ENCODE results near the gene CFAP77.
A peak's percentile ranks its signal among the peaks of the same experiment; 100 is the strongest.

The CFAP77 gene

DNA sequence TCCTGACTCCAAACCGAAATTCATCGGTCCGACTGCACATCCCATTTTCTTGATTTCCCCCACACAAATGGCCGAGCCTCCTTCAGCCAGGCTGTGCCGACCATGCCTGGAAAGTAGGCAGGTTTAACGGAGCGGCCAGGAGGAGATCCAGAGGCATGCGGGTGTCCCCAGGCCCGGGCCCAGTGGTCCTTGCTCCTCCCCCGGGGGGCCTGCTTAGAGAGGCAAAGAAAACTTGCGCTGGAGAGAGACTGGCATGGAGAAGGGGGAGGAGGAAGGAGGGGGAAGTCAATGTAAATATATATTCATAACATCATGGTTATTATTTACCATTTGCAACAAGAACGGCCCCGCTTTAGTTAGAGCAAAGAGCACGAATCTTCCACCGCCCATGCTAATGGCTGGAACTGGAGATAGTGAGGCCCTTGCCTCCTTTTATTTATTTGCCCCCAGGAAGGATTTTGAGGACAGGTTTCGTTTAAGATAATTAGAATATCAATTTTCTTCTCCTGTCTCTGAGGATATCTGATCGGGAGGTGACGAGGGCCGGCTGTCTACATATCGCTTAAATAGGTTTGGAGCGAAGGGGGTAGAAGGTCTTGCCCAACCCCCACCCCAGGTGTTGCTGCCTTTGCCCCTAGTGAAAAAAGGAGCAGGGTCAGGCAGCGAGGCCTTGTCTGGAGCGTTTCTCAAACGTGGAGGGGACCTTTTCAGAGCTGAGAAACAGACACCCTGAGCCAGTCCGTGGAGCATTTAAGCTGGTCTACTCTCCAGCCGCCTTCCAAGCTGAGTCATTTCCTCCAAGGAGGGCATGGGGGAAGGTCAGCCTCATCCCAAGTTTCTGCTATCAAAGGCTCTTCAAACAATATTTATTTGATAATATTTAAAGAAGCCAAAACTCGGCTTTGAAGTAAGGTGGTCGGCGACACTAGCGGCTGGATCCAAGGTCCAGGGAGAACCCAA, 174.9 kb downstream of the CFAP77 start:
- 15% methylated on average over 21 of the region's 30 CpGs for WGBS (ENCODE audit: insufficient coverage)
- no peak overlapping the region for H3K4me3 ChIP-seq (ENCODE audit: control insufficient read depth in 1 of 7, extremely low read depth in 1 of 7, insufficient read depth in 4 of 7, low read depth in 2 of 7, low read length in 6 of 7)
- H3K4me1 ChIP-seq (ENCODE audit: control extremely low read depth in 1 of 4, control insufficient read depth in 4 of 4, insufficient read depth in 4 of 4, low read length in 3 of 4): peaks cover 0 to 27% (median 16%) of the 10 kb centered on the region in 4 experiments
- H3K9me3 ChIP-seq (ENCODE audit: control extremely low read depth in 1 of 5, control insufficient read depth in 4 of 5, insufficient read depth in 2 of 5, low read depth in 1 of 5, low read length in 4 of 5): no peaks in the 10 kb centered on the region
- DNase-seq: no peak
- H3K36me3 ChIP-seq (ENCODE audit: control insufficient read depth in 4 of 4, insufficient read depth in 4 of 4, low read length in 3 of 4): no peaks in the 10 kb centered on the region
- POLR2A ChIA-PET: no interaction called here
- no peak overlapping the region for H3K27ac ChIP-seq (ENCODE audit: insufficient read depth in 1 of 2, low read depth in 1 of 2, low read length in 2 of 2, poor library complexity in 1 of 2, severe bottlenecking in 2 of 2)
- H3K27me3 ChIP-seq (replicated peaks in 2 of 5; ENCODE audit: control insufficient read depth in 4 of 5, insufficient read depth in 5 of 5, low read length in 4 of 5): peaks cover 5 to 100% (median 54%) of the 10 kb centered on the region in 5 experiments
- CTCF ChIA-PET: no interaction called here

DNA sequence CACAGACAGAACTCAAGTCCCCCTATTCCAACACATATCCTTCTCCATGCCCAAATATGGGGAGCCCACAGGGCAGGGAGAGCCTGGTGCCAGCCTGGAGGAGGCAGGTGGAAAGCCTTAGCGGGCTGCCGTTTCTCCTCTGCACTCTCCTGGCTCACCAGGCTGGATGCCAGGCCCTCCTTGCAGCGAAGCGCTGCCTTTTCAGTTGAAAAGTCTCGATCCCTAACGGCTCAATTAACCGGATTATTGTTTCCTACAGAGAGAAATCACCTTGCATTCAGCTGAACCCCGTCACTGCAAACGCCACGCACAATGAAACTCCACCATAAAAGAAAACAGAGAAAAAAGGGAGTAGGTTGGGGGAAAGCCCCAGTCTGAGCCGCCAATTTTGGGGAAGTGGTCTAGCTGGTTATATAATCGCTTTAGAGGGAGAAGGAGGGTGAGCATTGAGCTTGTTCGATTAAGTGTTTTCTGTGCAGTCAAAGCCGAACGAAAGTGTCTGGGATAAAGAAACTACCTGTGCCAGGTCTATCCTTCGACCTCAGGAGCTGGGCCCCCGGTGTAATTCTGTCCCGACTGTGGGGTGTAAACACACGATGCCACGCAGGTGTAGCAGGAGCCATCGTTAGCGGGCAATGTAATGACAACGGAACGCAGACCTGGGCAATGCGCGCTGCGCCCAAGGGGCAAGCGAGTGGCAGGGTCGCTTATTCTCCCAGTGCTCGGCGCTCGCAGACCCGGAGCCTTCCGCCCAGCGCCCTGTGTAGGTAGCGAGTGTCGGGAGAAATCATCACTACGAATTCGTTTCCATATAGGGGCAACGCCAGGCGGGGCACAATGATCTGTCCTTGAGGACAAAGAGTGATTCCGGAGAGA, 176.2 kb downstream of the CFAP77 start:
- H3K4me3 ChIP-seq (ENCODE audit: control insufficient read depth in 1 of 7, extremely low read depth in 1 of 7, insufficient read depth in 4 of 7, low read depth in 2 of 7, low read length in 6 of 7): no peak overlapping the region
- H3K36me3 ChIP-seq (ENCODE audit: control insufficient read depth in 4 of 4, insufficient read depth in 4 of 4, low read length in 3 of 4): no peaks in the 10 kb centered on the region
- WGBS (ENCODE audit: insufficient coverage): 7% methylated on average over 31 of the region's 42 CpGs
- H3K9me3 ChIP-seq (ENCODE audit: control extremely low read depth in 1 of 5, control insufficient read depth in 4 of 5, insufficient read depth in 2 of 5, low read depth in 1 of 5, low read length in 4 of 5): no peaks in the 10 kb centered on the region
- CTCF ChIA-PET: interaction anchor here (0.6 to 2.1 kb wide), 4 partner anchors 9 to 112 kb away, joined by 3 to 9 read pairs (median 4); no protein-coding TSS in a partner anchor
- DNase-seq: peak; percentile 53 to 84 (median 83)
- POLR2A ChIA-PET: no interaction called here
- H3K27ac ChIP-seq (ENCODE audit: insufficient read depth in 1 of 2, low read depth in 1 of 2, low read length in 2 of 2, poor library complexity in 1 of 2, severe bottlenecking in 2 of 2): no peak overlapping the region
- peaks cover 0 to 31% (median 21%) of the 10 kb centered on the region in 4 experiments for H3K4me1 ChIP-seq (ENCODE audit: control extremely low read depth in 1 of 4, control insufficient read depth in 4 of 4, insufficient read depth in 4 of 4, low read length in 3 of 4)
- H3K27me3 ChIP-seq (replicated peaks in 2 of 5; ENCODE audit: control insufficient read depth in 4 of 5, insufficient read depth in 5 of 5, low read length in 4 of 5): peaks cover 5 to 100% (median 57%) of the 10 kb centered on the region in 5 experiments

DNA sequence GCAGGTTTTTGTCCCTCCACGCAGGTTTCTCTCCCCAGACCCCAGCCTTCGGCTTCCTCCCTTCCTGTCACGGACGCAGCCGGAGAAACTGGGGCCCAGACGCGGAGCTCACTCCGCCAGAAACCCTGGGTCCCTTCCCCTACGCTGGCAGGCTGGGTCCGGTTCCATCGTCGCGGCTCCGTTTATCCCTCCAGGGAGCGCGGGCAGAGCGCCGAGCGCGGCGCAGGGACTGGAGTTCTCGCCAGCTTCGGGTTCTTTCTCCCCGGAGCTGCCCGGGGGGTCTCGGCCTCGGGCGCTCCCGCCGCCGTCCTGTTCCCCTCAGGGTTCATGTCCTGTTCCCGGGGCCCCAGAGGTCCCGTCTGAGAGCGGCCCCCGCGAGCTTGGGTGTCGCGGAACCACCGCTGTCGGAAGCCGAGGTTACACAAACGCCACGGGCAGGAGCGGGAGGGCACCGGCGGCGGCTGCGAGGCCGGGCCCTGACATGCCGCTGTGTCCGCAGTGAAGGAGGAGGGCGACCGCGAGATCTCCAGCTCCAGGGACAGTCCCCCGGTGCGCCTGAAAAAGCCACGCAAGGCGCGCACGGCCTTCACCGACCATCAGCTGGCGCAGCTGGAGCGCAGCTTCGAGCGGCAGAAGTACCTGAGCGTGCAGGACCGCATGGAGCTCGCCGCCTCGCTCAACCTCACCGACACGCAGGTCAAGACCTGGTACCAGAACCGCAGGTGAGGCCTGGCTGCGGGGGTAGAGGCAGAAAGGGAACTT, 177.0 kb downstream of the CFAP77 start:
- 3% methylated on average over 53 of the region's 74 CpGs for WGBS (ENCODE audit: insufficient coverage)
- peaks cover 5 to 100% (median 60%) of the 10 kb centered on the region in 5 experiments for H3K27me3 ChIP-seq (replicated peaks in 2 of 5; ENCODE audit: control insufficient read depth in 4 of 5, insufficient read depth in 5 of 5, low read length in 4 of 5)
- H3K9me3 ChIP-seq (ENCODE audit: control extremely low read depth in 1 of 5, control insufficient read depth in 4 of 5, insufficient read depth in 2 of 5, low read depth in 1 of 5, low read length in 4 of 5): no peaks in the 10 kb centered on the region
- peaks cover 0 to 23% (median 14%) of the 10 kb centered on the region in 4 experiments for H3K4me1 ChIP-seq (ENCODE audit: control extremely low read depth in 1 of 4, control insufficient read depth in 4 of 4, insufficient read depth in 4 of 4, low read length in 3 of 4)
- no peaks in the 10 kb centered on the region for H3K36me3 ChIP-seq (ENCODE audit: control insufficient read depth in 4 of 4, insufficient read depth in 4 of 4, low read length in 3 of 4)
- H3K4me3 ChIP-seq (ENCODE audit: control insufficient read depth in 1 of 7, extremely low read depth in 1 of 7, insufficient read depth in 4 of 7, low read depth in 2 of 7, low read length in 6 of 7): no peak overlapping the region
- DNase-seq: peak in 1 of 3 donors; percentile 41
- no peak overlapping the region for H3K27ac ChIP-seq (ENCODE audit: insufficient read depth in 1 of 2, low read depth in 1 of 2, low read length in 2 of 2, poor library complexity in 1 of 2, severe bottlenecking in 2 of 2)
- CTCF ChIA-PET: interaction anchor here (0.6 to 2.1 kb wide), 5 partner anchors 10 to 213 kb away, joined by 3 to 9 read pairs (median 3); no protein-coding TSS in a partner anchor
- POLR2A ChIA-PET: no interaction called here

DNA sequence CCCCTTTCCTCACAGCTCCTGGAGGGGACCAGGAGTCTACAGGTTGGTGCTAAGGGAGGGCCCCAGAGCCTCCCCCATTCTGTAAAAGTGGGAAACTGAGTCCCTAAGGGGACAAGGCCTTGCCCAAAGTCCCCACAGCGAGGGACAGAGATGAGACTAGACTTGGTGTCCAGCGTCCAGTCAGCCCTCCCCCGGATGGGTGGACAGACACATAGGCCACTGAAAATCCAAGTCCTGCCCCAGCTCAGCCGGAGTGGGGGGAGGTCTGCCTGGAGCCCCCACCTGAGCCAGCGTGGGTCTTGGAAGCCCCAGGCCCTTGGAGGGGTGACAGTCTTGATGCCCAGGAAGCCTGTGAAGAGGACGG, 177.6 kb downstream of the CFAP77 start:
- ChIA-PET CTCF (interaction anchor here (1.0 to 2.1 kb wide), 3 partner anchors 10 to 212 kb away, joined by 3 to 9 read pairs (median 5); no protein-coding TSS in a partner anchor), POLR2A (no interaction called here)
- 12% methylated on average over 6 of the region's 6 CpGs for WGBS (ENCODE audit: insufficient coverage)
- no peak for DNase-seq
- no peak overlapping the region for H3K27ac ChIP-seq (ENCODE audit: insufficient read depth in 1 of 2, low read depth in 1 of 2, low read length in 2 of 2, poor library complexity in 1 of 2, severe bottlenecking in 2 of 2)
- no peaks in the 10 kb centered on the region for H3K9me3 ChIP-seq (ENCODE audit: control extremely low read depth in 1 of 5, control insufficient read depth in 4 of 5, insufficient read depth in 2 of 5, low read depth in 1 of 5, low read length in 4 of 5)
- H3K4me3 ChIP-seq (ENCODE audit: control insufficient read depth in 1 of 7, extremely low read depth in 1 of 7, insufficient read depth in 4 of 7, low read depth in 2 of 7, low read length in 6 of 7): no peak overlapping the region
- H3K36me3 ChIP-seq (ENCODE audit: control insufficient read depth in 4 of 4, insufficient read depth in 4 of 4, low read length in 3 of 4): no peaks in the 10 kb centered on the region
- peaks cover 5 to 100% (median 60%) of the 10 kb centered on the region in 5 experiments for H3K27me3 ChIP-seq (replicated peaks in 2 of 5; ENCODE audit: control insufficient read depth in 4 of 5, insufficient read depth in 5 of 5, low read length in 4 of 5)
- H3K4me1 ChIP-seq (ENCODE audit: control extremely low read depth in 1 of 4, control insufficient read depth in 4 of 4, insufficient read depth in 4 of 4, low read length in 3 of 4): peaks cover 0 to 23% (median 14%) of the 10 kb centered on the region in 4 experiments

DNA sequence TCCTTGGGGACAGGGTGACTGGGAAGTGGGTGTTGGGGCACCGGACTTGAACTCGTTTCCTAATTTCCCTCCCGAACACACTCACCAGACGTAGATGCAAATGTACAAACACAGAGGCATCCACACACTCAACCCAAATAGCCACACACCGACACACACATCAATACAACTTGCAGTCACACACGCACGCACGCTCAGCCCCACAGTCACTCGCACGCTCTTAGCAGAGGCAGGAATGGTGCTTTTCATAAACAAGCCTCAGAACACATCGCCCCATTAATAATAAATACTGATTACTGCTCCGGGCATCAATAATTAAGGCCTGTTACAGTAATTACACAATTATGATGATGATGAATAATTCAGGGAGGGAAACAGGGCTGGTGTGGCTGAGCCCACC, 178.1 kb downstream of the CFAP77 start:
- peaks cover 0 to 23% (median 14%) of the 10 kb centered on the region in 4 experiments for H3K4me1 ChIP-seq (ENCODE audit: control extremely low read depth in 1 of 4, control insufficient read depth in 4 of 4, insufficient read depth in 4 of 4, low read length in 3 of 4)
- 16% methylated on average over 7 of the region's 12 CpGs for WGBS (ENCODE audit: insufficient coverage)
- peaks cover 0 to 2% (median 0%) of the 10 kb centered on the region in 4 experiments for H3K36me3 ChIP-seq (ENCODE audit: control insufficient read depth in 4 of 4, insufficient read depth in 4 of 4, low read length in 3 of 4)
- ChIA-PET POLR2A (no interaction called here), CTCF (no interaction called here)
- peaks cover 5 to 98% (median 60%) of the 10 kb centered on the region in 5 experiments for H3K27me3 ChIP-seq (replicated peaks in 2 of 5; ENCODE audit: control insufficient read depth in 4 of 5, insufficient read depth in 5 of 5, low read length in 4 of 5)
- no peaks in the 10 kb centered on the region for H3K9me3 ChIP-seq (ENCODE audit: control extremely low read depth in 1 of 5, control insufficient read depth in 4 of 5, insufficient read depth in 2 of 5, low read depth in 1 of 5, low read length in 4 of 5)
- H3K27ac ChIP-seq (ENCODE audit: insufficient read depth in 1 of 2, low read depth in 1 of 2, low read length in 2 of 2, poor library complexity in 1 of 2, severe bottlenecking in 2 of 2): no peak overlapping the region
- DNase-seq: no peak
- no peak overlapping the region for H3K4me3 ChIP-seq (ENCODE audit: control insufficient read depth in 1 of 7, extremely low read depth in 1 of 7, insufficient read depth in 4 of 7, low read depth in 2 of 7, low read length in 6 of 7)

- Histone ChIP-seq H3K4me3 (ENCODE audit: control insufficient read depth in 1 of 7, extremely low read depth in 1 of 7, insufficient read depth in 4 of 7, low read depth in 2 of 7, low read length in 6 of 7) (no peak overlapping the region), H3K27me3 (replicated peaks in 2 of 5; ENCODE audit: control insufficient read depth in 4 of 5, insufficient read depth in 5 of 5, low read length in 4 of 5) (peaks cover 5 to 98% (median 55%) of the 10 kb centered on the region in 5 experiments), H3K27ac (ENCODE audit: insufficient read depth in 1 of 2, low read depth in 1 of 2, low read length in 2 of 2, poor library complexity in 1 of 2, severe bottlenecking in 2 of 2) (no peak overlapping the region), H3K9me3 (ENCODE audit: control extremely low read depth in 1 of 5, control insufficient read depth in 4 of 5, insufficient read depth in 2 of 5, low read depth in 1 of 5, low read length in 4 of 5) (no peaks in the 10 kb centered on the region), H3K4me1 (ENCODE audit: control extremely low read depth in 1 of 4, control insufficient read depth in 4 of 4, insufficient read depth in 4 of 4, low read length in 3 of 4) (peaks cover 0 to 23% (median 14%) of the 10 kb centered on the region in 4 experiments), H3K36me3 (ENCODE audit: control insufficient read depth in 4 of 4, insufficient read depth in 4 of 4, low read length in 3 of 4) (peaks cover 0 to 5% (median 3%) of the 10 kb centered on the region in 4 experiments)
- WGBS (ENCODE audit: insufficient coverage): 12% methylated on average over 18 of the region's 28 CpGs
- CTCF ChIA-PET: no interaction called here
- DNase-seq: no peak
- POLR2A ChIA-PET: no interaction called here
Observed at GRCh38 chr9:132588501-132589147, 178.6 kb downstream of the CFAP77 start.

Measured in common myeloid progenitor, CD34-positive (primary cell).